T-helper 22 cell (primary cell): ENCODE results near the gene PPARA.
"Not testable (repeated sequence)": the region's sequence is repeated elsewhere in the genome, so short reads cannot be mapped to it uniquely, and the experiment has no call there.

Experiments used
- DNase-seq: peaks from one replicate; pipeline ENCODE4 v3.0.0-alpha.2; 2020; ENCODE audit warnings: low read depth

The PPARA gene

GRCh38 chr22:46126853-46127385, 23.4 kb upstream of the PPARA start:
- DNase-seq, result no peak

GRCh38 chr22:46127556-46127955, 22.8 kb upstream of the PPARA start:
- no peak for DNase-seq

GRCh38 chr22:46128606-46129005, 21.7 kb upstream of the PPARA start:
- no peak for DNase-seq

- no peak for DNase-seq
Measured at GRCh38 chr22:46129390-46130041, 20.8 kb upstream of the PPARA start.

- no peak for DNase-seq
Measured at GRCh38 chr22:46131151-46131587, 19.2 kb upstream of the PPARA start.

GRCh38 chr22:46132193-46132829, 18.0 kb upstream of the PPARA start:
- DNase-seq, result not testable (repeated sequence)

- DNase-seq, result no peak
Measured at GRCh38 chr22:46132830-46133587, 17.3 kb upstream of the PPARA start.

- DNase-seq, result no peak
Measured at GRCh38 chr22:46133588-46133855, 16.8 kb upstream of the PPARA start.

GRCh38 chr22:46134111-46134705, 16.1 kb upstream of the PPARA start:
- DNase-seq, result no peak

- DNase-seq, result no peak
Measured at GRCh38 chr22:46135611-46136485, 14.5 kb upstream of the PPARA start.

GRCh38 chr22:46136486-46137217, 13.7 kb upstream of the PPARA start:
- DNase-seq, result no peak

- DNase-seq, result no peak
Measured at GRCh38 chr22:46137218-46137766, 13.0 kb upstream of the PPARA start.

GRCh38 chr22:46138058-46138797, 12.1 kb upstream of the PPARA start:
- DNase-seq, result no peak

- not testable (repeated sequence) for DNase-seq
Measured at GRCh38 chr22:46139417-46139816, 10.9 kb upstream of the PPARA start.

- DNase-seq, result no peak
Measured at GRCh38 chr22:46139895-46140350, 10.4 kb upstream of the PPARA start.

GRCh38 chr22:46140989-46141928, 9.1 kb upstream of the PPARA start:
- DNase-seq, result no peak

GRCh38 chr22:46142548-46143490, 7.5 kb upstream of the PPARA start:
- DNase-seq, result no peak
